Stimulated activated CD8-positive, alpha-beta memory T cell treated with anti-CD3 and anti-CD28 coated beads, Interleukin-4, amount 100 ng/mL, for 24 hours (primary cell): Measurements from ENCODE around the gene NLGN4Y.

Experiments
- DNase-seq: peaks from one replicate; pipeline ENCODE4 v3.0.0-alpha.2; 2020; ENCODE audit warnings: low read depth

NLGN4Y gene

GRCh38 chrY:14524272-14525231 is at the start of gene NLGN4Y:
TSS of gene NLGN4Y (plus strand) at chrY:14524529. CDS start at chrY:14622120, 97,591 bp downstream.
- DNase-seq = no peak

DNA sequence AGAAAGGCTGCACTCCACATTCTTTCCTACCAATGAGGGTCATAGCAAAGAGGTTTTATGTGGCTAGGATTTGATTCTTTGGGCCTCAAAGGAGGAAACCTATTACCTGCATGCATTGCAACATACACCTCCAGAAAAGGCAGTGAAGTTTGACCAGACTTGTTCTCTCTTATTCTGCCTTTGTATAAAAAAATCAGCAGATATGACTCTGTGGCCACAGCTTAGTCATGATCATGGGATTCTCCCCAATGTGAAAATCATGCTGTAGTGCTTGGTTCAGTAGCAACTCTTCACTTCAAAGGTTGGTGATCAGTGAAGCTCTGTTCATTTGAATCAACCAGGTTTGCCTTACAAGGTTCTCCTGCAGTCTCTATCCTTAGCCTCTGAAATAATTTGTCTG is 38.4 kb upstream of the NLGN4Y start:
- no peak for DNase-seq

DNA sequence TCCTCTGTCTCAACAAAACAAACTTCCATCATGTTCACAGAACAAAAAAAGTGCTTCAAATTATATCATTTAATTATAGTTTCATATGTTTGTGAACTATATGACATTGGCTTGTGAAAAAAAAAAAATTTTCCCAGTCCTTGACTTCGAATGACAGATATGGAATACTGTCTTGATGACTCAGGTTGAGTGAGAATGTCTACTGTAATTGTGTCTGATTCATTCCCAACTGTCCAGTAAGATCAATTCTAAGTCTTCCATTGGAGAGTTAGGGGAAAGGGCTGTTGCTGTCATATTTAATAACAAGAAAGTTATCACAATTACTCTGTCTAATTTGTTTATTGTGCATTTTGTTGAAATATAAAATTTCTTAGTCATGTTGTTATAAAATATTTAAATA is 34.1 kb upstream of the NLGN4Y start:
- no peak for DNase-seq

GRCh38 chrY:14498071-14498470 is 26.3 kb upstream of the NLGN4Y start:
- DNase-seq = no peak

DNA sequence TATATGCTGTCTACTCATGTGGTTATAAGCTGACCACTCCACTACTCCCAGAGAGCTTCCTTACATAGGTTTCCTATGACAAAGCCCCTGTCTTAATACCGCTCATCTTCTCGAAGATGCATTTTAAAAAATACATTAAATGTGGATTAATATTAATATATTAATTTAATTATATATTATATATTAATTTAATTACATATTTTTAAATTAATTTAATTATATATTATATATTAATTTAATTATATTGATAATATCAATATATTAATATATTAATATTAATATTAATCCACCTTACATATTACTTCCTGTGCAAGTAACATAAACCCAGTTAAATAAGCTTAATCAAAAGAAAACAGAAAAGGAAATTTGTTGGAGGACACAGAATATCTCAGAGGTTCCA is 19.7 kb upstream of the NLGN4Y start:
- no peak for DNase-seq

DNA sequence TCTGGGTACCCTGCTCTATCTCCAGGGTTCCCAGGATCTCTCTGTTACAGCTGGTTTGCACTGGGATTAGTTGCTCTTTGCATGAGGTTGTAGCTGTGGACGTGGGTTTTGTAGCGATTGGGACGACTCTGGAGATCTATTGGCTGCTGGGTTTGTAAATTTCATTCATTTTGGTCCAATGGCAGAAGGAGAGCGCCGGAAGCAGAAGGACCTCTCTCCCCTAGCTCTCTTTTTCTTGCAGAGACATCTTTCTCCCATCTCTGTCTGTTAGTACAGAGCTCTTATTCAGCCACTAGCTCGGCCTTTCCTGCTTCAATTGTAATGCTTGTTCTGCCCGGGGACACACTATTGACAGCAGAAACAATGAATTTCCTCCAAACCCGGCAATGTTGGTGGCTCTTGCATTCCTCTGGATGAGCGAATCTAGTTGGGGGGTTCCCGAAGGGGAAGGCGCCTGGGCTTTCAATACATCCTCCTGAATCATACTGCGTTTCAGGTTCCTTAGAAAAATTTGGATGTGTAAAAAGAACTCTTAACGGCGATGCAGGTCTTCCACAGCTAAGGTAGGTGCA is 1.9 kb upstream of the NLGN4Y start:
- DNase-seq = no peak

DNA sequence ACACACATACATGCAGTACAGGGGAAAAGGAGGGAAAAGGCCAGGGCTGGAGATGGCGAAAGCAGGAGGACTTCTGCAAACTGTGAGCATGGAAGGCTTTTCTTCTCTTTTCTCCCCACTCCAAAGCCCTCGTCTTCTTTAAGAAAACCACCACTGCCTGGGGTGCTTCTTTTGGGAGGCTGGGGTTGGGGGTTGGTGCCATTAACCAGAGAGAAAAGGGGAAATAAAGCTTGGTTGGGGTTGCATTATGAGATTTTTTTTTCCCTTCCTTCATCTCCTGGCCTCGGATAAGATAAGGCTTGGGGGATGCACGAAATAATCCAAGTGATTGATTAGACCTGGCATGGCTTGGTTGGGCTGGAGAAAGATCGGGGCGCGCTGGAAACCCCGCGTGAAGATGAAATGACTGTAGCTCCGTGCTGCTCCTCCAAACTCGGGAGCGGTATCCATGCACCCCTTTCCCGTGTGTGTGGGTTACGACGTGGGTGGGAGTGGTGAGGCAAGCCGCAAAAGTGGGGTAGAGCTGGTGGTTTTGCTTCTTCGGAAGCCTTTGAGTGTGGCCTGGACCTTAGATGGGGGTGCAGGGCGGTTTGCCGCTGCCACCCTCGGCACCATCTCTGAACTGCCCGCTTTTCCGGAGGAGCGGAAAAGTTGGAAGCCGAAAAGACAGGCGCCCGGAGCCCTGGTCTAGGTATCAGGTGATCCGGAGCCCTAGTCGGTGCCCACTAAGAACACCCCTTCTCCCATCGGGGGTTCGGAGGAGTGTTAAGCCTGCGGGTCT is 648 bp upstream of the NLGN4Y start:
- DNase-seq = no peak

GRCh38 chrY:14525315-14525714 is 986 bp downstream of the NLGN4Y start:
- no peak for DNase-seq

GRCh38 chrY:14528361-14528760 is 4.0 kb downstream of the NLGN4Y start:
- no peak for DNase-seq

- no peak for DNase-seq
These were observed 12.4 kb downstream of the NLGN4Y start for GRCh38 chrY:14536703-14537102.

- no peak for DNase-seq
These were observed 19.2 kb downstream of the NLGN4Y start for GRCh38 chrY:14543506-14543905.

GRCh38 chrY:14581294-14581693 is 57.0 kb downstream of the NLGN4Y start:
- DNase-seq = no peak

DNA sequence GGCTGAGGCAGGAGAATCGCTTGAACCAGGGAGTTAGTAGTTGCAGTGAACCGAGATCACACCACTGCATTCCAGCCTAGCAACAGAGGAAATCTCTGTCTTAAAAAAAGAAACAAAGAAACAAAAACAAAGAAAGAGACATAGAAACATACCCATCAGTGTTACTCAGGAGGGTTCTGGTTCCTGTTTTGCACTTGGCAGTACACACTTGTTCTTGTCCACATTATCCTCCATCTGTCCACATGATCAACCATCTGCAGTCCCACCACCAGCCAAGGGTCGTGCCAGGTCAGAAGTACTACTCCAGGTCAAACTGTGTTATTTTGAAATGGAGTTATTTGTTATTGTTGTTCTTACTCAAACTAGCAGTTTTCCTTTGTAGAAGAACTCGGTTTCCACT is 62.4 kb downstream of the NLGN4Y start:
- no peak for DNase-seq

- DNase-seq = no peak
These were observed 77.0 kb downstream of the NLGN4Y start for GRCh38 chrY:14601372-14601771.

DNA sequence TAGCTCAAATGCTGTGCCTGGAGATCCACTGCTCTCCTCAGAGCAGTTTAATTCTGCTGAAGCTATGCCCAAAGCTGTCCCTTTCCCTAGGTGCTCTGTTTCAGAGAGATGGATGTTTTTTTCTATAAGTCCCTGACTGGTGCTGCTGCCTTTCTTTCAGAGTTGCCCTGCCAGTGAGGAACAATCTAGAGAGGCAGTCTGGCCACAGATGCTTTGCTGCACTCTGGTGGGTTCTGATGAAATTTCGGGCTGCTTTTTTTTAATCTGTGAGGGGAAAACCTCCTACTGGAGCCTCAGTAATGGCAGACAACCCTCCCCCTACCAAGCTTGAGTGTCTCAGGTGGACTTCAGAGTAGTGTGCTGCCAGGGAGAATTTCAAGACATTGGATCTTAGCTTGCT is 93.3 kb downstream of the NLGN4Y start:
- no peak for DNase-seq

GRCh38 chrY:14618513-14618912 is 94.2 kb downstream of the NLGN4Y start:
- no peak for DNase-seq

- DNase-seq = no peak
These were observed 103.9 kb downstream of the NLGN4Y start for GRCh38 chrY:14628208-14628607.

DNA sequence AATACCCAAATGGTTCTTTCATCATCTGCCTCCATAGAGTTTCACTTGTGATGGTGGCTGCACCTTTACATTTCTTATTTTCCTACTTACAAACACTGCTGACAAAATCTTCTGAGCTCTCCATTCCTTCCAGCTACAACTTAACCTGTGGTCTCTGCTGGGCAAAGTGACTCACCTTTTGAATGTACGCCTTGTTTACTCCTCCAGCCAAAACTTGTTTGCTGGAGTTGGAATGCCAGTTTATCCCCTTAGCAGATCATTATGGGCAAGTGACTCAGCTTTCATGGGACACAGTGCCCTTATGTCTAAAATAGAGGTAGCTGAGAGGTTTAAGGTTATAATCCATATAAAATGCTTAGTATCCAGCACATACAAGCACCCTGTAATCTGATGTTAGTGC is 107.3 kb downstream of the NLGN4Y start:
- DNase-seq = no peak

GRCh38 chrY:14633718-14634117 is 109.4 kb downstream of the NLGN4Y start:
- DNase-seq = no peak

- DNase-seq = no peak
These were observed 110.6 kb downstream of the NLGN4Y start for GRCh38 chrY:14634954-14635353.

- DNase-seq = no peak
These were observed 113.2 kb downstream of the NLGN4Y start for GRCh38 chrY:14637551-14637950.

GRCh38 chrY:14641853-14642252 is 117.5 kb downstream of the NLGN4Y start:
- no peak for DNase-seq
